CD4-positive, alpha-beta T cell treated with Interleukin-15 for 1 hour (primary cell): ENCODE results near the gene NTN1.

Experiments
- DNase-seq: peaks from one replicate; pipeline ENCODE4 v3.0.0-alpha.2; 2020

Gene NTN1

GRCh38 chr17:9220398-9221146 is 199.3 kb downstream of the NTN1 start:
- DNase-seq = no peak

GRCh38 chr17:9221147-9221921 is 200.0 kb downstream of the NTN1 start:
- no peak for DNase-seq

GRCh38 chr17:9221922-9222180 is 200.5 kb downstream of the NTN1 start:
- no peak for DNase-seq

GRCh38 chr17:9223531-9223930 is 202.2 kb downstream of the NTN1 start:
- no peak for DNase-seq

DNA sequence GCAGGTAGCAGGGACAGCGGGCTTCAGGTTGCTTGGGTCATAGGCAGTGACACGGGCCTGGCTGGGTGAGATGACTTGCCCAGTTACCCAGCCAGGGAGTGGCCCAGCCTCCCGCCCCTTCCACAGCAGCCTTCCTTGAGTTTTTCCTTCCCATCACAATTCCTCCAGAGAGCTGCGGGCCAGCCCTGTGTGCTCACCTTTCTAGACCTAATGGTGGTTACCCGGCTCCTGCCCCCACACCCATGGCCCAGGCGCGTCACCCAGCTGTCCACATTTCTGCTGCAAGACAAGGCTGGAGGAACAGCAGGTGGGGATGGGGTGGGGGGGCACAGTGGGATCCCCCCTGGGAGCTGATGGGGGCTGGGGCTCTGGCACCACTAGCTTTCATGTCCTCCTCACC is 203.2 kb downstream of the NTN1 start:
- no peak for DNase-seq

DNA sequence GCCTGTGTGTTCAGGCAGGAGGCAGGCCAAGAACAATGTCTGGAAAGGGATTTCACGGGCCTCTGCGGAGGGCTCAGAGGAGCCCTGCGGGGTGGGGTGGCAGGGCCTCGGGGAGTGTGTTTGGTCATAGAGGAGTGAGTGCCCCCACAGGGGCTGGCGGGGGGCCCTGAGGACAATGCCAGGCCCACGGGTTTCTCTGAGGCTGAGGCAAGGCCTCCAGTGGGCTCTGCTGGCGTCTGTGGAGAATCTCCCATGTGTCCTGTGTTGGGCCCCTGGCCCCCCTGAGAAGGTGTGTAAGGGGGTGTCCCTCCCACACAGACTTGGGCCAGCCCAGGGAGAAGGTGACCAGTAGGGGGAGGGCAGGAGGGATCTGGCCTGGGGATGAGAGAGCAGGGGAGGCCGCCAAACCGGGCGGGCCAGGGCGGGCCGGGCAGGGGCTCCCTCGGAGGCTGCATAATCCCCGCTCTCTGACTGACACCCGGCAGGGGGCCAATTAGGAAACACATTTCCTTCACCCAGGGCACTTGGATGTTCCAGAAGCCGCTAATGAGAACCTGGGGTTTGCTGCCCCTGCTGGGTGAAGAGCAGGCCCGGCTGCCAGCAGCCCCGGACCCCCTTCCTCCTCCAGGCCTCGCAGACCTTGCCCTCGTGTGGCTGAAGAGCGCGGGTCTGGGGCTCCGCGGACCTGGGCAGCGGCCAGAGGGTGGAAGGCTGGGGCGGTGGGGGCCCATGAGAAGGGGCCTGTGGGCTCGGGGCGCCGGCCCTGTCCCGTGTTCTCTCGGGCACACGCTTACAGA is 204.2 kb downstream of the NTN1 start:
- no peak for DNase-seq

DNA sequence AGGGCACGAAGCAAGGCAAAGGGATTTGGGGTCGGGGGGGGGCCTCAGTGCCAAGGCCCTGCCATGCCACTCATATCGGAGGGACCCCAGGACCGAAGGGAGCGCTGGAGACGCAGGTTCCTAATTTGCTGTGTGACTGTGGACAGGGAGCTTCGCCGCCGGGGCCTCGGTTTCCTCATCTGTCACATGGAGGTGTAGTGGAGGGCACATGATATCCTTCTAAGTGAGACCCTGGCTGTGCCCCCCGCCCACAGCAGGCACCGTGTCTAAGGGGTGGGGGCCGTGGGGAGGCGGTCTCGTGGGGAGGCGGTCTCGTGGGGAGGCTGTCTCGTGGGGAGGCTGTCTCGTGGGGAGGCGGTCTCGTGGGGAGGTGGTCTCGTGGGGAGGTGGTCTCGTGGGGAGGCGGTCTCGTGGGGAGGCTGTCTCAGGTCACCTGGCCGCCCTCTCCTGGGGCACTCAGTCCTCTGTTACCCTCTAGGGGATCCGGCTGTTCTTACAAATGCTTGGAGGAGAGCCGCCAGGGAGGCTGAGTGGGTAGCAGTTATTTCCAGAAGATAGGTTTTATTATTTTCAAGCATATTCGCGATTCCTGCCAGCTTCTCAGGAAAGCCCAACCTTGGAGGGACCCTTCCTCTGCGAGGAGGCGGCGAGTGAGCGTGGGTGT is 205.0 kb downstream of the NTN1 start:
- DNase-seq = no peak

- DNase-seq = no peak
Observed at GRCh38 chr17:9226794-9227135, 205.5 kb downstream of the NTN1 start.

DNA sequence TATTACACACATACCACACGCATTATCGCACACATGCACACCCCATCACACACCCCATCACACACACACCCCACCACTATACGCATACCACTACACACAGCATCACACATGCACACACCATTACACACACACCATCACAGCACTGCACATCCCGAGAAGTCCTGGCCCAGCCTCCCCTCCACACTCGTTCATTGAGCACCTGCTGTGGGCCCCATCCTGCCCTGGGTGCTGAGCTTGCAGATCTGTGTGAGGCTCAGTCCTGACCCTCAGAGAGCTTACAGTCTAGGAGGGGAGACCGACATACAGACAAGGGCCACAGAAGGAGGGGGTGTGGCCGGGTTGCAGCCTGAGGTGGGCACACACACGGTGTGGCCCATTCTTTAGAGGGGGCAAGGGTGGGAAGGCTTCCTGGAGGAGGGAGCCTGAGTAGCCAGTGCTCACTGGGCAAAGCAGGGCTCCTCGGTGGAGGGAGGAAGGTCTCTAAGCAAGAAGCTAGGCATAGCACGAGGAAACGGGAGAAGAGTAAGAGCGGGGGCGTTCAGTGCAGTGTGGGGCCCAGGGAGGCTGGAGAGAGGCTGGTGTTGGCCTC is 206.6 kb downstream of the NTN1 start:
- DNase-seq = no peak

DNA sequence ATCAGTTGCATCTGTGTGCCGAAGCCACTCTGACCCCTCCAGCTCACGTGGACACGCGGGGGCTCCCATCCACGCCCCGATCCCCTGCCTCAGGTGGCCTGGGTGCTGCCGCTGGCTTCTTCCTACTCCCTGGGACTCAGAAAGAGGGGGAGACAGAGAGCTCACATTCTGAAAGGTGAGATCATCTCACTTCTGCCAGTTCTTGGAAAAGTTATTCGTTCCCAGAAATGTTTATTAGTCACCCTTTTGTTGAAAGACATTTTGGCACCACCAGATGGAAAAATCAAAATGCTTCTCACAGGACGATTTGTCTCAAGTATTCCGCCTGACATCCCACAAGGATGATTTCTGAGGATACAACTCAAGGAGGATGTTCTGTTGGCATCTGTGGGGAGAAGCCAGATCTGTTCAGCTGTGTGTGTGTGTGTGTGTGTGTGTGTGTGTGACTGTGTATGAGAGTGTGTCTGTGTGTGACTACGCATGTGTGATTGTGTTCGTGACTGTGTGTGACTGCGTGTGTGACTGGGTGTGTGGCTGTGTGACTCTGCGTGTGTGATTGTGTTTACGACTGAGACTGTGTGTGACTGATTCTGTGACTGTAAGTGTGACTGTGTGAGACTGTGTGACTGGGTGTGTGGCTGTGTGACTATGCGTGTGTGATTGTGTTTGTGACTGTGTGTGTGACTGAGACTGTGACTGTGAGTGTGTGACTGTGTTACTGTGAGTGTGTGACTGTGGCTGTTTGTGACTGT is 207.3 kb downstream of the NTN1 start:
- DNase-seq = no peak

GRCh38 chr17:9229160-9229825 is 208.0 kb downstream of the NTN1 start:
- DNase-seq = no peak

DNA sequence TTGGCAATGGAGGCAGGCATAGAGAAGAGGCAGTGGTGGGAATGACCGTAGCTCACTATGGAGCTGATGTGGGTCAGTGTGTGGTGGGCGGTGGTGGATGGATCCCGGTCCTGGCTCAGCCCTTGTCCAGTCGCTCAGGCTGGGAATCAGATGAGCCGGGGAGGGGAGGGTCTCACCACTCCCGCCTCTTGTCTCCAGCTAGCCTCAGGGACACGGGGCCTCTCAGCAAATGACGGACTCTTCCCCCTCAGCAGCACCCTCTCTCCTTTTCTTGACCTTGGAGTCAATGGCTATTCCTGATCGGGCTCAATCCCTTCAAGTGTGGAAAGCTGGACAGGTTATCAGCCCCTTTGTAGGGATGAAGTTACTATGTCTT is 208.5 kb downstream of the NTN1 start:
- DNase-seq = no peak

- DNase-seq = no peak
Observed at GRCh38 chr17:9230346-9230745, 209.0 kb downstream of the NTN1 start.

- DNase-seq = no peak
Observed at GRCh38 chr17:9230861-9231260, 209.6 kb downstream of the NTN1 start.

DNA sequence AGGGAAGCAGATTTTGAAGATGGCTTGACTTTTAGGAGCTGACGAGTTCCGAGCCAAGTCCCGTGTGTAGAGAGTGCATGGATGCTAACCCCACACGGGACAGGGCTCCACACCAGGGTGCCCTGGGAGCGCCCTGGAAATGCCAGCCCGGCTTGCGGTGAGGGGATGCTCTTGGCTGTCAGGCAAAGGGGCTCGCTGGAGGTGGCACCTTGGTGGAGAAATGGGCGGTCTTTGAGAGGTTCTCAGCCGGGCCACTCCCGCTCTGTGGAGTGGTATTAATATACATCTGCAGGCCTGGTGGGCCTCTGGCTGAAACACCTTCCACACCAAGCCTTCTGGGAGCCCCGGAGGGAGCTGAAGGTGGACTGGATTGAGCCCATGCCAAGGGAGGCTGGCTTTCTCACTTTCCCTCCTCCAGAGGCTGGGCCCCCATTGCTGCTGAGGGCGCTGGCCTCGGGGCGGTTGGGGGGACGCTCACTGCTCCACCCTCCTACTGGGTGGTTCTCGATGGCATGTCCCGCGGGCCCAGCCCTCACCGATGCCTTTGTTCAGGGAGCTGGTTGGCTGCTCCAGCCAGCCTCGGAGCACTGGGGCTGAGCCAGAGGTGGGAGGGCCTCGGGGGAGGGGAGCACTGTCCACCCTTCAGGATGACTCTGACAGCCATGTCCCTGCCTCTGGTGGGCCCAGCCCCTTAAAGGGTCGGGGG is 210.3 kb downstream of the NTN1 start:
- no peak for DNase-seq

GRCh38 chr17:9232155-9232475 is 210.8 kb downstream of the NTN1 start:
- no peak for DNase-seq

- no peak for DNase-seq
Observed at GRCh38 chr17:9232591-9233270, 211.4 kb downstream of the NTN1 start.

GRCh38 chr17:9233271-9233599 is 211.9 kb downstream of the NTN1 start:
- DNase-seq = no peak

DNA sequence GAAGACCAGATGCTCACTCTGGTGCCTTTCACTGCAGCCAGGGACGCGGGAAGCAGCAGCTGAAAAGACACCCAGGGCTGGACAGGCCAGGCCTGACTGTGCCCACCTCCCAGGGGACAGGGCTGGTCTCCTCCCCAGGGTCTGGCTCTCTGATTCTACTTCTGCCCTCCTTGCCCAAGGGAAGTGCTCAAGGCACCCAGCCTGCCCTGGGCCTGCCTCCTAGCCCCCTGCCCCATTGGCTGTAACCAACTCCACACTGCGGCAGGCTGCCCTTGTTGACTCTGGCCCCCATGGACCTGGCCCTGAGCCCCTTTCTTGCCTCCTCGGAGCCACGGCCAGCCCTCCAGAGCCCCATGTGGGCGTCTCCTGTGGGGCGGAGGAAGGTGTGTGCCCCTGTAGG is 212.5 kb downstream of the NTN1 start:
- no peak for DNase-seq

GRCh38 chr17:9234389-9234945 is 213.2 kb downstream of the NTN1 start:
- DNase-seq = no peak

DNA sequence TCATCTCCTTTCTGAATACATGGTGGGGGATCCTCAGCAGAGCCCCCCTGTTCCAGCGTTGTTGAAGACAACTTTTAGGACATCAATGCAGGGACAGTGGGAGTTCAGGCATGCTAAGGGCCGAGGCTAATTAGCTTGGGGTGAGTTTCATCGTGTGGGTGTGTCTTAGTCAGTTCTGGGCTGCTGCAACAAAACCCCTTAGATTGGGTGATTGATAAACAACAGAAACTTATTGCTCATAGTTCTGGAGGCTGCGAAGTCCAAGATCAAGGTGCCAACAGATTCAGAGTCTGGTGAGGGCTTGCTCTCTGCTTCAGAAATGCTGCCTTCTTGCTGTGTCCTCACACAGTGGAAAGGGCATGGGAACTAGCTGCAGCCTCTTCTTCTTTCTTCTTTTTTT is 214.0 kb downstream of the NTN1 start:
- no peak for DNase-seq
